Chondrocyte (in vitro differentiated cells): ENCODE results near the gene GP1BB. TPM values are rescaled to one million over a fixed set of nuclear protein-coding genes. Genes with fewer than 3 reads are reported as not detected.

Experiments
- DNase-seq: peaks from one replicate; pipeline ENCODE4 v3.0.0; 2021; ENCODE audit warnings: mixed read lengths, low spot score
- H3K27ac Mint-ChIP-seq: one replicate; pipeline ENCODE4 v1.8.0; 2021; ENCODE audit warnings: mild to moderate bottlenecking, moderate library complexity, mixed read lengths; ENCODE audit not compliant: unreplicated experiment
- H3K27me3 Mint-ChIP-seq: 2 replicates; pipeline ENCODE4 v1.8.0; 2021; ENCODE audit warnings: low read depth, mixed read lengths
- H3K36me3 Mint-ChIP-seq: 2 replicates; pipeline ENCODE4 v1.8.0; 2021; ENCODE audit warnings: low read depth, mixed read lengths
- H3K4me1 Mint-ChIP-seq: 2 replicates; pipeline ENCODE4 v1.8.0; 2021; ENCODE audit warnings: low read depth, mild to moderate bottlenecking, mixed read lengths
- H3K4me3 Mint-ChIP-seq: one replicate; pipeline ENCODE4 v1.8.0; 2021; ENCODE audit warnings: mild to moderate bottlenecking, moderate library complexity, mixed read lengths; ENCODE audit not compliant: unreplicated experiment
- H3K9me3 Mint-ChIP-seq: 2 replicates; pipeline ENCODE4 v1.8.0; 2021; ENCODE audit warnings: low read depth, mixed read lengths
- total RNA-seq: library from RNA; stranded (reverse); gene quantifications from 3 replicates; pipeline ENCODE4 v1.2.1, GENCODE V29; 2021
- TF ChIP-seq, protein P1 (sequence below): fragments of 200-600 bp; sonication (generic); IDR thresholded peaks from 2 replicates; pipeline ENCODE4 v1.5.0; 2021; ENCODE audit warnings: antibody characterized with exemption, mild to moderate bottlenecking, moderate library complexity

GP1BB gene
- total RNA-seq, 1 donor from 2014 or later = 56.0 TPM

DNA sequence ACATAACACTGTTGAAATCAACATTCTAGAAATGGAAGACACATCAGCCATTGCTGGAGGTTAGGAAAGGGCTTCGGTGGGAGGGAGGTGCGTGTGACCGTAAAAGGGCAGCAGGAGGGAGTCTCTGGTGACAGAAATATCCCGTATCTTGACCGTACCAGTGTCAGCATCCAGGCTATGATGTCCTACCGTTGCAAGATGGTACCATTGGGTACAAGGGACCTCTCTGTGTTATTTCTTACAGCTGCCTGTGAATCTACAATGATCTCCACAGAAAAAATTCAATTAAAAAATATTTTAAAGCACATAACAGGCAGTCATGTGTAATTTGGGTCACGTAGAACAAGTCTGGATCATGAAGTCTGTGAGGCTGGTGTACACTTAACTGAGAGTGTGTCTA lies 36.4 kb upstream of the GP1BB start:
- Mint-ChIP-seq H3K27me3 (peaks cover 5% of the 10 kb centered on the region), H3K4me1 (peaks cover 18% of the 10 kb centered on the region), H3K4me3 (no peak overlapping the region), H3K9me3 (peaks cover 4% of the 10 kb centered on the region), H3K27ac (no peak overlapping the region), H3K36me3 (peaks cover 4% of the 10 kb centered on the region)
- TF ChIP-seq, protein P1, sequence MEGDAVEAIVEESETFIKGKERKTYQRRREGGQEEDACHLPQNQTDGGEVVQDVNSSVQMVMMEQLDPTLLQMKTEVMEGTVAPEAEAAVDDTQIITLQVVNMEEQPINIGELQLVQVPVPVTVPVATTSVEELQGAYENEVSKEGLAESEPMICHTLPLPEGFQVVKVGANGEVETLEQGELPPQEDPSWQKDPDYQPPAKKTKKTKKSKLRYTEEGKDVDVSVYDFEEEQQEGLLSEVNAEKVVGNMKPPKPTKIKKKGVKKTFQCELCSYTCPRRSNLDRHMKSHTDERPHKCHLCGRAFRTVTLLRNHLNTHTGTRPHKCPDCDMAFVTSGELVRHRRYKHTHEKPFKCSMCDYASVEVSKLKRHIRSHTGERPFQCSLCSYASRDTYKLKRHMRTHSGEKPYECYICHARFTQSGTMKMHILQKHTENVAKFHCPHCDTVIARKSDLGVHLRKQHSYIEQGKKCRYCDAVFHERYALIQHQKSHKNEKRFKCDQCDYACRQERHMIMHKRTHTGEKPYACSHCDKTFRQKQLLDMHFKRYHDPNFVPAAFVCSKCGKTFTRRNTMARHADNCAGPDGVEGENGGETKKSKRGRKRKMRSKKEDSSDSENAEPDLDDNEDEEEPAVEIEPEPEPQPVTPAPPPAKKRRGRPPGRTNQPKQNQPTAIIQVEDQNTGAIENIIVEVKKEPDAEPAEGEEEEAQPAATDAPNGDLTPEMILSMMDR = no peak
- no peak for DNase-seq

DNA sequence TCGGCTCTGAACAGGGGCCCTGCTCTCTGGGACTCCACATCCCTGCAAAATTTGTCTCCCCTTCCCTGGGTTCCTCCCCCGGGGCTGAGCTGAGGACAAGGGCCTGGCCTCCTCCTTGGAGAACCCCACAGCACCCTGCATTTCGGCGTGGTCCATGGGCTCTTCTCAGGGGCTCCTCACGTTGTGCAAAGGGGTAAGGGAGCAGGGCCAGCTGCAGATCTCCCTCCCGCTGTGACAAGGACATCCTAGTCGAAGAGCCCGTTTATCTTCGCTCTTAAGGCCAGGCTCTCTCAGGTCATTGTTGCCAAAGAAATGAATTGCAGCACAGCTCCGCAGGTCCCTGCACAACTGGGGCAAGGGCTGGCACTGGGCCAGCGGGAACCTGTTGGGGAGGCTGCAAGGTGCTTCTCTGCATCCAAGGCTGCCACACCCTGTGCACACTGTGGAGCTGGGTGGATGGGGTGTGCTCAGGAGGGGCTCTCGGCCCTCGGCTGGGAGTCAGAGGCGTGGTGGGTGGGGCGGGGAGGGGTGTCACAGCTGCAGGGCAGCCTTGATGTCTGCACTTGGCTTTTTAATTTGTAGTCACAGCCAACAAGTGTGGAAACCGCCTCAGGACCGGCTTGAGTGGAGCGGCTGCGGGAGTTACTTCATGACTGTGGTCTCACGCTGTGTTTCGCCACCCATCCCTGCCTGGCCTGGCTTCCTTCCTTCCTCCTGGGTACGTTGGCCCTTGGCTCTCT lies 35.6 kb upstream of the GP1BB start:
- Mint-ChIP-seq H3K27me3 (peaks cover 5% of the 10 kb centered on the region), H3K27ac (no peak overlapping the region), H3K4me1 (peaks cover 21% of the 10 kb centered on the region), H3K36me3 (peaks cover 4% of the 10 kb centered on the region), H3K9me3 (peaks cover 4% of the 10 kb centered on the region), H3K4me3 (no peak overlapping the region)
- DNase-seq = peak; percentile 86
- TF ChIP-seq, protein P1 = no peak

DNA sequence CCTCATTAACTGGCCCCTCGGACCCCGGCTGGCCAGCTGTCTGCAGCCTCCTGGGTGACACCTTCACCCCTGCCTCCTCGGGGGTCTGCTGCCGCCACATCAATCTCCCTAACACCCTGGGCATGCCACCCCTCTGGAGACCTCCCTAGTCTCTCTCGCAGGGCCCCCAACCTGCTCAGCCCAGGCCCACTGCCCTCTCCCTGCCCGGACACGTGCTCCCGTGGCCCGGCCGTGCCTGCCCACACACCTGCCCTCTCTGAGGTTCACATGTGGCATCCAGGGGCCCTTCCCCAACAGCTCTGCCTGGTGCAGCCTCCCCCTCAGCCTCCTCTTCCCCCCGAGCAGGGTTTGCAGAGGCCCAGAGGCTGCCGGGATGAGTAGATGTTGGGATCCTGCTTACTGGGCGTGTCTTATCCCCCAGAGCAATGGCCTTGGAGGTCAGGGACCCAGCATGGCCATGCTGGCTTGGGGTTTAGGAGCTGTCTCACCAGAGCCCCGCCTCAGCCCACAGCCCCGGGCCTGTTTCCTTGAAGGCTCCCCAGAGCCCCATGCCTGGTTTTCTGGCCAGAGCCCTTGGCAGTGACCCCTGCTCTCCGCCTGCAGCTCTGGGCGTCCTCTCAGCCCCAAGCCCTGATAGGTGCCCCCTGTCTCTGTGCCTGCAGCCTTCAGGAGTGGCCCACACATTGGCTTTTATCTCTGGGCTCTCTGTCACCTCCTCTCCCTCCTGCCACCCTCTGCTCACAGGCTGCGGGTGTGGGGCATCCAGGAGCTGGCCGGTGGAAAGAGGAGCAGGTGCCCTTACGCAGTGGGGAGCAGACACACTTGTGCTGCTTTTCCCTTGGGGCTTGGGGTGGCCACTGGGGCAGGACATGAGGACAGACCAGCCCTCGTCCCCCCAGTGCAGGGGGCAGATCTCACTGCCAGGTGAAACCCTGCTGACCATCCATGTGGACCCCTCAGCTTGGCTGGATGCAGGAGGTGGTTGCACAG lies 34.7 kb upstream of the GP1BB start:
- peak; percentile 86 for DNase-seq
- peaks cover 2% of the 10 kb centered on the region for H3K9me3 Mint-ChIP-seq
- peaks cover 4% of the 10 kb centered on the region for H3K27me3 Mint-ChIP-seq
- no peak overlapping the region for H3K27ac Mint-ChIP-seq
- H3K4me3 Mint-ChIP-seq = no peak overlapping the region
- TF ChIP-seq, protein P1 = no peak
- H3K36me3 Mint-ChIP-seq = peaks cover under 1% of the 10 kb centered on the region
- H3K4me1 Mint-ChIP-seq = peaks cover 21% of the 10 kb centered on the region

DNA sequence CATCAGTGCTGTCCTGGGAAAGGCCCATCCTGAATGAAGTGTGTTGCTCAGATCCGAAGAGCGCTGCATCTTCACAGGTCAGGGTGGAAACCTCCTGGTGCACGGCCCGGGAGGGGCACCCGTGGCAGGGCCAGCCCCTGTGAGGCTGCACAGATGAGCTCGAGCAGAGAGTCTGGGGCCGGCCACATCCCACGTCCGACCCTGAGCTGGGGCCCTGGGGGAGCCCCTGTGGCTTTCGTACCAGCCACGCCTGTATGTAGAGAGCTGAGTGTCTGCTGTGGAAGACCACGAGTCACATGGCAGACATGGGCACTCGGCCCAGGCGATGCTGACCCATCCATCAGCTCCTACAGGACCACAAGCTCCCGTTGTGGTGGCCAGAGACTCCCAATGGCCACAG lies 33.9 kb upstream of the GP1BB start:
- no peaks in the 10 kb centered on the region for H3K27me3 Mint-ChIP-seq
- no peaks in the 10 kb centered on the region for H3K36me3 Mint-ChIP-seq
- TF ChIP-seq, protein P1 = no peak
- no peaks in the 10 kb centered on the region for H3K9me3 Mint-ChIP-seq
- no peak overlapping the region for H3K27ac Mint-ChIP-seq
- H3K4me3 Mint-ChIP-seq = no peak overlapping the region
- H3K4me1 Mint-ChIP-seq = peaks cover 21% of the 10 kb centered on the region
- DNase-seq = peak; percentile 84

DNA sequence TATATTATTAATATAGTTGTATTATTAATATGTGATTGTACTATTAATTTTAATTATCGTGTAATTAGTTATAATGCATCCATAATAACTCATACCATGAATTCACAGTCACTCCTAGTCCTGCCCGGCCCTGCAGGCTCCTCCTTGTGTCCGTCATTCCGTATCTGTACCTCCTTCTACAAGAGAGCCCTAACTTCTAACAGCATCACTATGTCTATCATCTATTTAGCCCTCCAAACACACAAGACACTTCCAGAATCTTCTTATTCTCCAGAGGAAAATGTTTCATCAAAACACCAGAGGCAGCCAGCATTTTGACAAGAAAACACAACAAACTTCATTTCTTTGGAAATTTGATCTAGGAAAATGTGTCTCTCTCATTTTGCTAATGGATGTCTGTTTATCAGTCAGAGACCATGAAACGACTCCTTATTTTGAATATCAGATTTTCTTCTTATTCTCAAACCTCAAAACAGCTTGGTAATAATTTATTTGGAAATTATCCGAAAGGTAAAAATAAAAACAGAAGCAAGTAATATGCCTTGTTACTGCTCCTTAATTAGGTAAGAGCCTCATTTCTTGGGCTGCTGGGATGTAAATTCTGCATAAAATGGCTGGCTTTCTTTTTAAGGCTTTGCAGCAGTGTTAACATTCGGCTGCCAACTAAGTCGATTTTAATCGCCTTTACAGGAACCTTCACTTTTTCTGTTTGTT lies 32.2 kb upstream of the GP1BB start:
- Mint-ChIP-seq H3K27ac (peak overlapping the region; percentile 97), H3K4me3 (peak overlapping the region; percentile 68), H3K9me3 (no peaks in the 10 kb centered on the region), H3K36me3 (no peaks in the 10 kb centered on the region), H3K4me1 (peaks cover 27% of the 10 kb centered on the region), H3K27me3 (no peaks in the 10 kb centered on the region)
- peak; percentile 10 for DNase-seq
- TF ChIP-seq, protein P1 = no peak
